Measurements from ENCODE around the gene MPZL2.

GRCh38 chr11:118224511-118225188 lies 39.4 kb downstream of the MPZL2 start, which contains the start of gene JAML:
- TF ChIP-seq CTCF (IDR thresholded peaks at IDR 0.05) (no peak), POLR2A (IDR thresholded peaks at IDR 0.05) (peak; percentile 66), POLR2AphosphoS5 (IDR thresholded peaks at IDR 0.05) (peak in 2 of 3 donors; percentile 54 to 69), EP300 (IDR thresholded peaks at IDR 0.05; ENCODE audit: low read depth) (no peak)

All from transverse colon (tissue), 4 donors.